Karpas-422 (cell line): ENCODE results near the gene FTL. TPM values are rescaled to one million over a fixed set of nuclear protein-coding genes. Genes with fewer than 3 reads are reported as not detected.

ENCODE experiments used
- small RNA-seq: library from RNA; depleted of rRNA; stranded (forward); fragments of <200 nt; gene quantifications from one replicate; pipeline ENCODE3, GENCODE V24; 2014
- total RNA-seq: library from RNA; depleted of rRNA; stranded (reverse); fragments of >200 nt; shearing (Covaris generic); gene quantifications from 2 replicates; pipeline ENCODE4 v1.2.3, GENCODE V29; 2014; ENCODE audit warnings: low replicate concordance; rRNA removed

The FTL gene
- total RNA-seq, 1 experiment from 2014 or later = 6,638 TPM

Small RNA genes lying within 50 kb of the gene (small RNA-seq; reads per million reads assigned to genes)
- gene AC026803.1 = not detected
- gene MIR6798 = not detected

Other genes starting within 250 kb of the FTL start
- 0.58 and 0.78 TPM in 2 replicates for gene MAMSTR, start 245.6 kb upstream of the FTL start, total RNA-seq
- gene RASIP1, start 224.7 kb upstream of the FTL start, total RNA-seq = not detected in 2 replicates
- not detected in 2 replicates for gene IZUMO1, start 218.4 kb upstream of the FTL start, total RNA-seq
- not detected in 2 replicates for gene FUT1, start 212.7 kb upstream of the FTL start, total RNA-seq
- gene FGF21, start 209.8 kb upstream of the FTL start, total RNA-seq = not detected in 2 replicates
- 45.9 and 74.6 TPM in 2 replicates for gene BCAT2, start 154.3 kb upstream of the FTL start, total RNA-seq
- 1.0 and 1.9 TPM in 2 replicates for gene HSD17B14, start 128.8 kb upstream of the FTL start, total RNA-seq
- gene PLEKHA4, start 96.7 kb upstream of the FTL start, total RNA-seq = not detected in 2 replicates
- 22.6 and 31.3 TPM in 2 replicates for gene PPP1R15A, start 92.9 kb upstream of the FTL start, total RNA-seq
- gene TULP2, start 66.6 kb upstream of the FTL start, total RNA-seq = not detected in 2 replicates
- gene NUCB1, start 65.0 kb upstream of the FTL start, total RNA-seq = 57.5 and 98.2 TPM in 2 replicates
- gene DHDH, start 31.6 kb upstream of the FTL start, total RNA-seq = 1.4 and 3.3 TPM in 2 replicates
- 93.8 and 164 TPM in 2 replicates for gene BAX, start 10.4 kb upstream of the FTL start, total RNA-seq
- 39.0 and 42.6 TPM in 2 replicates for gene GYS1, start 28.0 kb downstream of the FTL start, total RNA-seq
- 107 and 298 TPM in 2 replicates for gene RUVBL2, start 28.6 kb downstream of the FTL start, total RNA-seq
- not detected in 2 replicates for gene LHB, start 51.8 kb downstream of the FTL start, total RNA-seq
- not detected in 2 replicates for gene CGB3, start 59.0 kb downstream of the FTL start, total RNA-seq
- not detected in 2 replicates for gene CGB2, start 66.6 kb downstream of the FTL start, total RNA-seq
- gene CGB1, start 71.6 kb downstream of the FTL start, total RNA-seq = not detected in 2 replicates
- gene CGB5, start 78.5 kb downstream of the FTL start, total RNA-seq = not detected in 2 replicates
- gene CGB8, start 83.8 kb downstream of the FTL start, total RNA-seq = not detected in 2 replicates
- not detected in 2 replicates for gene CGB7, start 92.4 kb downstream of the FTL start, total RNA-seq
- not detected in 2 replicates for gene NTF4, start 99.5 kb downstream of the FTL start, total RNA-seq
- gene KCNA7, start 107.4 kb downstream of the FTL start, total RNA-seq = not detected in 2 replicates
- 420 and 646 TPM in 2 replicates for gene SNRNP70, start 120.1 kb downstream of the FTL start, total RNA-seq
- 6.4 and 23.4 TPM in 2 replicates for gene LIN7B, start 149.1 kb downstream of the FTL start, total RNA-seq
- gene C19orf73, start 153.8 kb downstream of the FTL start, total RNA-seq = 3.4 and 5.5 TPM in 2 replicates
- 5.4 and 7.9 TPM in 2 replicates for gene PPFIA3, start 154.2 kb downstream of the FTL start, total RNA-seq
- not detected in 2 replicates for gene HRC, start 190.1 kb downstream of the FTL start, total RNA-seq
- not detected in 2 replicates for gene TRPM4, start 192.5 kb downstream of the FTL start, total RNA-seq